Brain pericyte (primary cell): ENCODE measurements around the gene MS4A14.
A peak's percentile ranks its signal among the peaks of the same experiment; 100 is the strongest.
"Not testable (repeated sequence)": the region's sequence is repeated elsewhere in the genome, so short reads cannot be mapped to it uniquely, and the experiment has no call there.

Source experiments
- DNase-seq: peaks from one replicate; pipeline ENCODE4 v3.0.0-alpha.2; 2012; ENCODE audit warnings: low read depth, low spot score

The MS4A14 gene, protein sequence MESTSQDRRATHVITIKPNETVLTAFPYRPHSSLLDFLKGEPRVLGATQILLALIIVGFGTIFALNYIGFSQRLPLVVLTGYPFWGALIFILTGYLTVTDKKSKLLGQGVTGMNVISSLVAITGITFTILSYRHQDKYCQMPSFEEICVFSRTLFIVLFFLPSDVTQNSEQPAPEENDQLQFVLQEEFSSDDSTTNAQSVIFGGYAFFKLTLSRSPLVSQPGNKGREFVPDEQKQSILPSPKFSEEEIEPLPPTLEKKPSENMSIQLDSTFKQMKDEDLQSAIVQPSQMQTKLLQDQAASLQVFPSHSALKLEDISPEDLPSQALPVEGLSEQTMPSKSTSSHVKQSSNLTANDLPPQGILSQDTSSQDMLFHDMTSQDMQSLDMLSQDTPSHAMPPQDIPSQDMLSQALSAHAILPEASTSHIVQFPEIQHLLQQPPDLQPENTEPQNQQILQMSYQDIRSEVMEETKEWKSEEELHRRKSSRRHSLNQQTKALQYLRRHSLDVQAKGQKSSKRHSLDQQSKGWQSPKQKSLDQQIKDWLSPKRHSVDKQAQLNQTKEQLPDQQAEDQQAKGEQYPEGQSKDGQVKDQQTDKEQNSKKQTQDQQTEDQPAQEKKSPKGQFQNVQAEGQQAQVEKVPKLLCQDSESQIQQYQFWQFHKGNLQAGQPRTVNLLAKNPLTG

GRCh38 chr11:60396382-60396781, at the start of gene MS4A14:
MS4A14 (plus strand) TSS chr11:60396459; CDS start chr11:60396579, 120 bp downstream.
- no peak for DNase-seq

- no peak for DNase-seq
Measured at GRCh38 chr11:60347084-60347797, 49.0 kb upstream of the MS4A14 start.

GRCh38 chr11:60348116-60348515, 48.1 kb upstream of the MS4A14 start:
- no peak for DNase-seq

- no peak for DNase-seq
Measured at GRCh38 chr11:60349990-60350389, 46.3 kb upstream of the MS4A14 start.

- no peak for DNase-seq
Measured at GRCh38 chr11:60357771-60358170, 38.5 kb upstream of the MS4A14 start.

GRCh38 chr11:60360621-60361020, 35.6 kb upstream of the MS4A14 start:
- no peak for DNase-seq

DNA sequence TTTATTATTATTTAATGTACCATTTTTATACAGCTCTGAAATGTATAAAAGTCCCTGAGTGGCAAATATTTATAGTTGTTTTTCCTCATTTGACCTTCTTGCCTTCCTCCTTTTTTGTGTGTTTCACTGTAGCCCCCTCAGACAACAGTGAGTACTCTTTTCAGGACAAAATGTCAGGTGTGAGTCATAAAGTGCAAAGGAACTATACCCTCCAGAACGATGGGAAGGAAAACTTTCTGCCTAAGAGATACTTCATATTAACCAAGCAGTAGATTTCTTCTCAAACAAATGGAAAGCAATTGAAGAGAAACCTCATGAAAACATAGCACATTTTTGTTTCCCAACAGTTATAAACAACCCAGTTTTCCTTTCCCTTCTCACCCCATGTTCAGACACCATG, 34.0 kb upstream of the MS4A14 start:
- DNase-seq: no peak

GRCh38 chr11:60363542-60364470, 32.5 kb upstream of the MS4A14 start:
- DNase-seq: peak; percentile 24

DNA sequence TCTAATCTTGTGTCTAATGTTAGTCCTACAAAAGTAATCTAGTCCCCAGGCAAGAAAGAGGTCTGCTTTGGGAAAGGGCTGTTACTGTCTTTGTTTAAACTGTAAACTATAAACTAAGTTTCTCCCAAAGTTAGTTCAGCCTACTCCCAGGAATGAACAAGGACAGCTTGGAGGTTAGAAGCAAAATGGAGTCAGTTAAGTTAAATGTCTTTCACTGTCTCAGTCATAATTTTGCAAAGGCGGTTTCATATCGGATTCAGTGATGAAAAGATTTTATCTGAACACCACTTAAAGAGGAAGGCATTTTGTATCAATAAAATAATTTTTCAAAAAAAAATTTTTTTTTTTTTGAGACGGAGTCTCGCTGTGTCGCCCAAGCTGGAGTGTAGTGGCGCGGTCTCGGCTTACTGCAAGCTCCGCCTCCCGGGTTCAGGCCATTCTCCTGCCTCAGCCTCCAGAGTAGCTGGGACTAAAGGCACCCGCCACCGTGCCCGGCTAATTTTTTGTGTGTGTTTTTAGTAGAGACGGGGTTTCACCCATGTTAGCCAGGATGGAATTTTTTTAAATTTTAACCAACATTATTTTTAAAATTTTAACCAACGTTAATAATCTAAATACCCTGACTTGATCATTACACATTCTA, 29.9 kb upstream of the MS4A14 start:
- not testable (repeated sequence) for DNase-seq

DNA sequence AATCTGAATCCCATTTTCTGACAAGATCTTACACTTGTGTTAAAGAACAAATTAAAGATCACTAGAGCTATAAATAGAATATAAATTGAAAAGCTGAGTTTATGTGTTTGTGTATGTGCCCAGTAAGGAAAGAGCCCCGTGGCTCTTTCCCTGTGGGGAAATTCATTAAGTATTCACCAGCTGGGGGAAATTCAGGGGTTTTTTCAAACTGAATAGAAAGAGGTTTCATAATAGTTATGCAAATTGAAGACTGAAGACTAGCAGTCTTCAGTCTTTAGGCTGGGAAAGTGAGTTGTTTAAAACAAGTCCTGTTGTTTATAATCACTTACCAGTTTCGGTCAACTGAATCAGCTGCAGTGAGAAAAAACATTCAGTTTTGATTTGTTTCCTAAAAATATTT, 29.2 kb upstream of the MS4A14 start:
- DNase-seq: no peak

DNA sequence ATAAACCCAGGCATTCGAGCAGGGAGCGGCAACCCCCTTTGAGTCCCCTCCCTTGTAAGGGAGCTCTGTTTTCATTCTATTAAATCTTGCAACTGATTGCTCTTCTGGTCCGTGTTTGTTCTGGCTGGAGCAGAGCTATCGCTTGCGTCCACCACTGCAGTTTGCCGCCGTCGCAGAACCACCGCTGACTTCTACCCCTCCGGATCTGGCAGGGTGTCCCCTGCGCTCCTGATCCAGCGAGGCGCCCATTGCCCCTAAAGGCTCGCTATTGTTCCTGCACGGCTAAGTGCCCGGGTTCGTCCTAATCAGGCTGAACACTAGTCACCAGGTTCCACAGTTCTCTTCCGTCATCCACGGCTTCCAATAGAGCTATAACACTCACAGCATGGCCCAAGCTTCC, 28.4 kb upstream of the MS4A14 start:
- no peak for DNase-seq

DNA sequence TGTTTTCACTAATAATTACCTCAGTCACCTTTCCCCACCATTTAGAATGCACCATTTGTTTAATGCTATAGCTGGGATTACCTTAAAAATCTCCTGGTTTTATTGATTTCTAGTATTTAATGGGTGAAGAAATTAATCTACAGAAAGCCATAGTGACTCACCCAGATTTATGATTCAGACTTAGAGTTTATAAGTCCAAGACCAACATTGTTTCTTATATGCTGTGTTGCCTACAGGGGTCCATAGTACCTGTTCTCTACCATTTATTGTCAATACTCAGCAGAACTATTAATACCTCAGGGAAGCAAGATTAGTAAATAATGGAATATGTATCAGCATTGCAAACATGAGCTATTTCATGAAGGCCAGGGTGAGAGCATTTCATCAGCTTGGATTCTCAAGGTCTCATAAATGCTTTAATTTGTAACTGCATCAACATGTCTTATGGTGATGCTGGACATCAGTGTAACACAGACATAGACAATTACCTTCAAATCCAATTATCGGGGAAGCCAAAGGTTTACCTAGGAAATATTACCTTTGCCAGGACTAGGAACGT, 25.9 kb upstream of the MS4A14 start:
- no peak for DNase-seq

DNA sequence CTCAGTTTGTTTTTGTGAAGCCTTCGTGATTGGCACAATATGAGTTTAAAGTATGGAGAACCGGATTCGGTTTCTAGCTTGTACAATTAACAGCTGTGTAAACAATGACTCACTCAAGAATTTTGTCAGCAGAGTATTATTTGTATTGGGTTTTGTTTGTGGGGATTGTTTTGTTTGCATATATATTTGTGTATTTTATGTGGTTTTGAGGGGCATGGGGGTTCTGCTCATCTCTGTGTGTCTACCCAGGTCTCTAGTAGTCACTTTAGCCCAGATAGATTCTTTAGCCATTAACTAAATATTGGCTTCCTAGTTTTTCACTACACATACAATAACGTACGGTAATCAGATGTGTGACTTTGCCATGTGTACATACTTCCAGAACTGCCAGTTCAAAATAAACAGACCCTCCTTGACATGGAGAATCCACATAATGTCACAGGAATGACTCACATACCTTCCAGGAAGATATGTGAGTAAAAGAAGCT, 25.4 kb upstream of the MS4A14 start:
- peak; percentile 63 for DNase-seq

- no peak for DNase-seq
Measured at GRCh38 chr11:60371386-60371785, 24.9 kb upstream of the MS4A14 start.

- no peak for DNase-seq
Measured at GRCh38 chr11:60371854-60372253, 24.4 kb upstream of the MS4A14 start.

DNA sequence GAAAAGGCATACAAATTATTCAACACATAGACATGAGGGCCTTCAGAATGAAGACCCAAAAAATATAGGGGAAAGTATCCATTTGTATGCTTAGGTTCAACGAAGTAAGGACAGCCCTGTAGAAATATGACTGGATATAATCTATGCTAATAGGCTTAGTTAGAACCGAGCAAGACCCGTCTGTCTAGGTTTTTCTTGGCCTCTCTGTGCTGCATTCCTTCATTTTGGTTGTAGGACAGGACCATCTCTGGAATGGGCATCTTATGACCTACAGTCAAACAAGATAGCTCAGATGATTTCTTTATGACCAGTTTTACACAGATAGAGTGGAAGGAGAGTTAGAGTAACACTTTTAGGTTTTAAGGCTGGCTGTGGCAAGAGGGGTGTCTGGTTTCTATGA, 23.5 kb upstream of the MS4A14 start:
- DNase-seq: no peak

- DNase-seq: no peak
Measured at GRCh38 chr11:60375316-60375715, 20.9 kb upstream of the MS4A14 start.

- no peak for DNase-seq
Measured at GRCh38 chr11:60376601-60377000, 19.7 kb upstream of the MS4A14 start.

DNA sequence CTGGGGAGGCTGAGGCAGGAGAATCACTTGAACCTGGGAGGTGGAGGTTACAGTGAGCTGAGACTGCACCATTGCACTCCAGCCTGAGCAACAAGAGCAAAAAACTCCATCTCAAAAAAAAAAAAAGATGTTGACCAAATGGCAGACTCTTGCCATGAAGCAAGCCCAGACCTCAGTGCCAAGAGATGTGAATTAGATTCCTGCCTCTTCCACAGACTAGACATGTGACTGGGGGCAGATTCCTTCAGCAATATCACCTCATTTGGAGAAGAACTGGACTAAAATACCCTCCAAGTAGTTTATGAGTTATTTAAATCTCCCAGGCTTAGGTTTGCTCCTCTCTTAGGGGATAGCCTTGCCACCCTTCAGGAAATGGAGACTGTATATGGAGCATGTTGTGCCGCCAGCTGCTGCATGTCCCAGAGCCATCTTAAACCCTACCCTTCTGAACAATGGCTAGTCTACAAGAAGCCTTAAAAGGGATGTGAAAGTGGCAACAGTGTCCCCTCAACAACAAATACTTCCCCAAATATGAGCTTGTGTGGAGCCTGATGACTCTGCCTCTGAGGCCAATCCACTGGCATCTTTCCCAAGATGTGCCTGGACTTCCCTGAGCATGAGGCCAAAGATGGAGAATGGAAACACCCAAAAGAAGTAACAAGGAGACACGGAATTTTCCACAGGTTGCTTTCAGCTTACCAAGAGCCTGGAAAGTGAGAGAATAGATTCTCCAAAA, 18.7 kb upstream of the MS4A14 start:
- DNase-seq: no peak

DNA sequence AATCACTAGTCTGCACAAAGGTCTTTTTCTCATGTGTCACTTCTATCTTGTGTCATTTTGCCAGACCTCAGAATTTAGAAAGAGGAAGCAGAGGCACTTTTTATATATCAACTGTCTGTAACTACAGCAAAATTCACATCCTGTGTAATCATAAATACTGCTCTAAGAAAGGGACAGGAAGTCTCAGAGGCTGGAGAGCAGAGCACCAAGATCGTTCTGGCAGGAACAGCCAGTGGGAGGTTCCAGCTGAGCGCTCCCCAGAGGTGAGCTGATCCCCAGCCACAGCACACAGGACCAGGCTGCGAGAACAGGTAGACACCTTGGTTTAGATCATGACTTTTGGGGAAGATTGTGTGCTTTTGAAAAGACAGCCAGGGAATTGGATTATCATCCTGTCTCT, 17.9 kb upstream of the MS4A14 start, which contains the start of gene MS4A7:
TSS of gene MS4A7 (plus strand) at position 179 of the 400 bp plus-strand sequence. CDS start 4,610 bp downstream, outside the sequence.
- DNase-seq: no peak
